Stimulated activated CD4-positive, alpha-beta T cell treated with anti-CD3 and anti-CD28 coated beads, Interleukin-12 subunit alpha, Interleukin-12 subunit beta, amount 100 ng/mL, for 24 hours (primary cell): ENCODE data around the gene TNS4.
A peak's percentile ranks its signal among the peaks of the same experiment; 100 is the strongest.

Experiments used
- DNase-seq, 2 experiments: peaks; one replicate each; pipeline ENCODE4 v3.0.0-alpha.2; 2020; ENCODE audit warnings: low read depth in 2 of 2

Gene TNS4

DNA sequence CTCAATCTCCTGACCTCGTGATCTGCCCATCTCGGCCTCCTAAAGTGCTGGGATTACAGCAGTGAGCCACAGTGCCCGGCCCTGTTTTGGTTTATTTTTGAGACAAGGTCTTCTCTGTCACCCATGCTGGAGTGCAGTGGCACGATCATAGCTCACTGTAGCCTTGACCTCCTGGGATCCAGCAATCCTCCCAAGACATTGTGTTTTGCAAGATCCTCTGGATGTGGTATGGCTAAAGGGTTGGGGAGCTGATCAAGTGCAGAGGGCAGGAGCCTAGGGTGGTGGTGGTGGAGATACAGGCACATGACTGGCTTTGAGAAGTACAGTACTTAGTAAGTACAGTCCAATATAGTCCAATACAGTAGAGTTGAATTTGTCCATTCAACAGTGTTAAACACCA, 16.6 kb upstream of the TNS4 start:
- DNase-seq = no peak

- no peak for DNase-seq
Measured at GRCh38 chr17:40517286-40517662, 15.9 kb upstream of the TNS4 start.

GRCh38 chr17:40516581-40517285, 15.3 kb upstream of the TNS4 start:
- peak in 1 of 2 experiments; percentile 42 for DNase-seq

- DNase-seq = peak in 1 of 2 experiments; percentile 41
Measured at GRCh38 chr17:40515491-40516041, 14.1 kb upstream of the TNS4 start.

DNA sequence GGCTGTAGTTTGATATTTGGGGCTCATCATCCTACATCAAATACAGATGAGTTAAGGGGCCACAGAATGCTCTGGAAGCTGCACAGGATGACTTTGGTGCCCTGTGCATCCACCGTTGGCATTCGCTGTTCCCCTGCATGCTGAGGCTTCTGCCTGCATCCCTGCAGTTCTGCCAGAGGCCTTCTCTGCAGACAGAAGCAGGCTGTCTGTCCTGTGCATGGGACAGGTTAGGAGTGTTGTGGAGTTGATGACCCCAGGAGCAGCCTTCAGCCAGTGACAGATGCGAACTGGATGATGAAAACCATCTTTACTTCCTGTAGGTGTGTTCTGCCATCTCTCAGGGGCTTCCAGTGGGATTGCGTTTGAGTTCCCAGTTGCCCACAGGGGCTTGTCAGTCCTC, 13.6 kb upstream of the TNS4 start:
- DNase-seq = no peak

DNA sequence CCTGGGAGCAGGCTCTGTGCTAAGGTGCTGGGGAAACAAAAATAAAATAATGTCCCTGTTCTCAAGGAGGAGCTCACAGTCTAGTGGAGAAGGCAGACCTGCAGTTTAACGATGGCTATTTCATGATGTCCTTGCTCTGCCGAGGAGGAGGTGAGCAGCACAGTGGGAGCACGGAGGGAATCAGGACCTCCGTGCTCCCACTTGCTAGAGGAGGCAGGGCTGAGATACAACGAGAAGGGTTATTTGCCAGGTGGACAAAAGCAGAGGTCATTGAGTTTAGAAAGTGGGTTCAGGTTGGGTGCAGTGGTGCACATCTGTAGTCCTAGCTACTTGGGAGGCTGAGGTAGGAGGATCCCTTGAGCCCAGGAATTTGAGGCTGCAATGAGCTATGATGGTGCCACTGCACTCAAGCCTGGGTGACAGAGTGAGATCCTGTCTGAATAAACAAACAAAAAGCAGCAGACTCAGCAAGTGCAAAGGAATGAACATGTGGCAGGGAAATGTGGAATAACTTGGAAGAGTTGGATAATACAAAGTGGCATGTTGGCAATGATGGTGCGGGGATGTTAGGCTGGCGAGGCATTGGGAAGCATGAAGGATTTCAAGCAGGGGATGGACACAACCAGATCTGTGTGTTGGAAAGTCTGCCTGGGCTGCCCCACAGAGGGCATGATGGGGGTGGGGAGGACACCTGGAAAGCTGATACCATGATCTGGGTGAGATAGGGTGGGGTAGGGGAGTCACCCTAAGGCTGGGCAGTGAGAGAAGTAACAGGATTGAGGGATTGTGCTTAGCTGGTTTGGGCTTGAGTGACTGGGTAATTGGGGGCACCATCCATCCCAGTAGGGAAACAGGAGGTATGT, 12.8 kb upstream of the TNS4 start:
- DNase-seq = no peak

GRCh38 chr17:40511667-40512220, 10.3 kb upstream of the TNS4 start:
- no peak for DNase-seq

DNA sequence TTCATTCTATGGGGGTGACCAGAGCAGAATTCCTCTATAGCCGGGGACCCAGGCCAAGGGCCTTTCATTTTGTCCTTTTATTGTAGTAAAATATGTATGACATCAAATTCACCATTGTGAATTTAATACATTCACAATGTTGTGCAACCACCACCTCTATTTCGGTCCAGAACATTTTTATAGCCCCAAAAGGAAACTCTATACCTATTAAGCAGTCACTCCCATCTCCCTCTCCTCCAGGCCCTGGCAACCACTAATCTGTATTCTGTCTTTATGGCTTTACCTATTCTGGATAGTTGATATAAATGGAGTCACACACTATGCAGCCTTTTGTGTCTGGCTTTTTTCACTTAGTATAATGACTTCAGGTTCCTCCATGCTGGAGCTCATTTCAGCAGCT, 9.7 kb upstream of the TNS4 start:
- no peak for DNase-seq

GRCh38 chr17:40510328-40510648, 8.9 kb upstream of the TNS4 start:
- DNase-seq = no peak

- DNase-seq = no peak
Measured at GRCh38 chr17:40509626-40510327, 8.4 kb upstream of the TNS4 start.

GRCh38 chr17:40506786-40507185, 5.4 kb upstream of the TNS4 start:
- no peak for DNase-seq

GRCh38 chr17:40503154-40503553, 1.7 kb upstream of the TNS4 start:
- DNase-seq = no peak

- no peak for DNase-seq
Measured at GRCh38 chr17:40502716-40503115, 1.3 kb upstream of the TNS4 start.

GRCh38 chr17:40500709-40501108, 714 bp downstream of the TNS4 start:
- DNase-seq = no peak

DNA sequence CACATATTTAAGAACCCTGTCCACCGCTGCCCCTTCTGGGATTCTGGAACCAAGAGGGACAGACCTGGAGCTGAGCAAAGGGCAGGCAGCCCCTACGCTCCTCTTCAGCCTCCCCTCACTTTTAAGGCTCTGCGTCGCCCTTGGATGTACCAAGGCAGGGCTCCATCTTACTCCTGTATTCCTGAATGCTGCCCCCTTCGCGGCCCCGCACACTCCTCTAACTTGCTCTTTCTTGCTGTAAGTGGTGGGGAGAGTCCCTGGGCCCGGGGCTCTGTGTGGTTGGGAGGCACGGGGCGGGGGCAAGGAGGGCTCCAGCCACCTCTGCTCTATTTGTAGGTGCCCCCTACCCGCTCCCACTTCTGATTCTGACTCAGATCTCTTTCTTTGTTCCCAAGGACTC, 1.2 kb downstream of the TNS4 start:
- no peak for DNase-seq

- DNase-seq = no peak
Measured at GRCh38 chr17:40499551-40500189, 1.8 kb downstream of the TNS4 start.

DNA sequence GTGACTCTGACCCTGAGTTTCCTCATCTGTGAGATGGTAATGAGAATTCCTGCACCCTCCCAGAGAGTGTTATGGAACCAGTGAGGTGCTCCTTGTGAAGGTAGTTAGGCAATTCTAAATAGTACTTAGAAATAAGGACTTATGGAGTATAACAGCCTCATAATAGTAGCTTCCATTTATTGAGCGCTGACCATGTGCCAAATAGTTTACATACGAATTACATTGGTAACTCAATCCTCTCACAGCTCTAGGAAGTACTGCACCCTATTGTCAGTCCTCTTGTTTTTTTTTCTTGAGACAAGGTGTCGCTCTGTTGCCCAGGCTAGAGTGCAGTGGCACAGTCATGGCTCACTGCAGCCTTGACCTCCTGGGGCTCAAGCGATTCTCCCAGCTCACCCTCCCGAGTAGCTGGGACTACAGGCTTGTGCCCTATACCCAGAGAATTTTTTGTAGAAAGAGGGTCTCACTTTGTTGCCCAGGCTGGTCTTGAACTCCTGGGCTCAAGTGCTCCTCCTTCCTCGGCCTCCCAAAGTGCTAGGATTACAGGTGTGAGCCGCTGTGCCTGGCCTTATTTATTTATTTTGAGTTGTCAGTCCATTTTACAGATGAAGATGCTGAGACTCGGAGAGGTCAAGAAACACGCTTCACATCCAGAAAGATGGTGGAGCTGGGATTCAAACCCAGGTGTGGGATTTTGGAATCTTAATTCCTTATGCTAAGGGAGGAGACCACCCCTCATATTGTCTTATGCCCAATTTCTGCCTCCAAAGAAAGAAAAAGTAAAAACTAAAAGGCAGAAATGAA, 2.9 kb downstream of the TNS4 start:
- no peak for DNase-seq

DNA sequence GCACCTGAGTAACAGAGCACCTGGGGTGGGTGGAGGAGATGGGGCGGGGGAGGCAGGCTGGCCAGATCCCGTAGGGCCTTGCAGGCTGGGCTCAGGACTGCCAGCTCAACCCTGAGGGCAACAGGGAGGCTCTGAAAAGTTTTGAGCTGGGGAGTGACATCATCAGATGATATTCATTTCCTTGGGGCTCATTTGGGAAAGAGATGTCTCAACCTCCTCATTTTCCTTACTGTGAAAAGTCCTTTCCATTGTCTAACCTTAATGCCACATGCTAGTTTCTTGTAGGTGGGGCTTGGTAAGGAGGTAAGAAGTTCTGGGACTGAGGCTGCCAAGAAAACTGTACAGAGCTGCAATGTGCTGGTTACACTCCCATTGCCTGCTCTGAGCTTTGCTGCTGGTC, 3.7 kb downstream of the TNS4 start:
- DNase-seq = no peak

GRCh38 chr17:40496634-40497420, 4.6 kb downstream of the TNS4 start:
- no peak for DNase-seq

DNA sequence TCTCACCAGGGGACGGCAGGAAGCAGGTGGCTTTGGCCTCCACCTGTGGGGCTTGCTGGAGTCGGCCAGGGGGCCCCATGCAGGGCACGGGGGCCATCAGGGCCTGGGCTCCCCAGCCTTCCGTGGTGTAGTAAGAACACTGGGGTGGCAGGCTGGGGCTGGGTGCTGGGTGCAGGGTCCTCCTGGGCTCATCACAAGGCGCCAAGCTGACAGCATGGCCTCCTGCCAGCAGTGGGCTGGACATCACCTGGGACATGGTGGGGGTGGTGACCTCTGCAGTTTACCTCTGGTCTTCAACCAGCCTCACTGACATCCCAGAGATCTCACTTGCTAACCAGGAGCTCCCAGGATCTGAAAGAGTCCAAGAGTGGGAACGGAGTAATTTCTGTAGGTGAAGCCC, 5.3 kb downstream of the TNS4 start:
- DNase-seq = no peak
